OCI-LY3 (cell line): ENCODE results near the gene CCDC157.
A peak's percentile ranks its signal among the peaks of the same experiment; 100 is the strongest.

Source experiments
- H2AFZ ChIP-seq: fragments of 200-600, 300-600 bp; shearing (Covaris generic); 2 replicates; pipeline ENCODE4 v1.6.0; 2014; ENCODE audit warnings: antibody characterized with exemption, low read depth, low read length
- H3K27ac ChIP-seq: fragments of 200-600, 300-600 bp; sonication (generic); 2 replicates; pipeline ENCODE4 v1.5.1; 2014; ENCODE audit warnings: mild to moderate bottlenecking, low read length, moderate library complexity, mixed read lengths
- H3K27me3 ChIP-seq: fragments of 200-600, 300-600 bp; sonication (generic); 2 replicates; pipeline ENCODE4 v1.6.1; 2014; ENCODE audit warnings: low read depth, low read length, mixed read lengths
- H3K36me3 ChIP-seq: fragments of 200-600, 300-600 bp; sonication (generic); replicated peaks from 2 replicates; pipeline ENCODE3; 2014; ENCODE audit warnings: low read depth, low read length, mixed read lengths
- H3K4me1 ChIP-seq: fragments of 300-600, 200-600 bp; sonication (generic); 2 replicates; pipeline ENCODE4 v1.6.1; 2014; ENCODE audit warnings: low read length, mixed read lengths
- H3K4me2 ChIP-seq: fragments of 200-600, 300-600 bp; sonication (generic); 2 replicates; pipeline ENCODE4 v1.6.1; 2014; ENCODE audit warnings: low read length, mixed read lengths
- H3K4me3 ChIP-seq: fragments of 300-600, 200-600 bp; sonication (generic); 2 replicates; pipeline ENCODE4 v1.5.1; 2014; ENCODE audit warnings: antibody characterized with exemption, mild to moderate bottlenecking, low read length, moderate library complexity
- H3K79me2 ChIP-seq: fragments of 300-600, 200-600 bp; shearing (Covaris generic); 2 replicates; pipeline ENCODE4 v1.6.1; 2014; ENCODE audit warnings: mild to moderate bottlenecking, low read length, mixed read lengths
- H3K9ac ChIP-seq: fragments of 300-600, 200-600 bp; shearing (Covaris generic); 2 replicates; pipeline ENCODE4 v1.6.0; 2014; ENCODE audit warnings: mild to moderate bottlenecking, low read length, moderate library complexity
- H3K9me3 ChIP-seq: fragments of 200-600, 300-600 bp; shearing (Covaris generic); 2 replicates; pipeline ENCODE4 v1.6.1; 2014; ENCODE audit warnings: low read length, mixed read lengths; ENCODE audit not compliant: insufficient read depth
- H4K20me1 ChIP-seq: fragments of 200-600, 300-600 bp; sonication (generic); 2 replicates; pipeline ENCODE4 v1.6.1; 2016; ENCODE audit warnings: low read length, mixed read lengths; ENCODE audit not compliant: insufficient read depth
- EZH2phosphoT487 ChIP-seq: fragments of 200-600 bp; shearing (Covaris generic); IDR thresholded peaks from 2 replicates; pipeline ENCODE4 v1.6.1; 2018; ENCODE audit warnings: antibody characterized with exemption, mixed run types, low read depth
- TF ChIP-seq, protein P1 (sequence below): fragments of 200-600, 300-600 bp; sonication (generic); IDR thresholded peaks from 2 replicates; pipeline ENCODE4 v1.5.1; 2014; ENCODE audit warnings: antibody characterized with exemption, low read length, low read depth

The CCDC157 gene

DNA sequence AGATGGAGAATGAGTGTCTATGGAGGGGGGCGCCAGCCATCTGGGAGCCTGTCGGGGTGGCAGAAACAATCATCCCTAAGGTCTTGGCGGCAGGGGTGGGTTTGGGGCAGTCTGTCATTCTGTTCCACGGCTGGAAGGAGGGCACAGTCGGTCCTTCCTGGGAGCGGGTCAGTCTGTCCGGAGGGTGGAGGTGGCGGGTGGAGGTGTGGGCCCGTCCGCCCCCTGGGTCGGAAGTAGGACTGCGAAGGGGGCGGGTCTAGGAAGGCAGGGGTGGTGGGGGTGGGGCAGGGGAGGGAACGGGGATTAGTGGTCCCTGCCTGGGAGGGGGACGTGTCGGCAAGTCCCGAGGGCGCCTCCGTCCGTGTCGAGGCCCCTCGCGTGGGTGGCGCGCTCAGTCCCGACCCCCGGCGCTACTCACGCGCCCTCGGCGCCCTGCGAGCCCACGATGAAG lies 30.5 kb upstream of the CCDC157 start:
- Histone ChIP-seq H4K20me1 (peaks cover 3% of the 10 kb centered on the region; the same call in 1 of the 2 replicates), H2AFZ (peak overlapping the region; percentile 56; the same call in 1 of the 2 replicates), H3K27ac (no peak overlapping the region), H3K9me3 (no peaks in the 10 kb centered on the region), H3K79me2 (no peaks in the 10 kb centered on the region), H3K4me3 (peak overlapping the region; percentile 87), H3K9ac (peak overlapping the region; percentile 69), H3K4me2 (peak overlapping the region; percentile 98), H3K36me3 (no peaks in the 10 kb centered on the region), H3K27me3 (no peaks in the 10 kb centered on the region), H3K4me1 (peaks cover 12% of the 10 kb centered on the region)
- TF ChIP-seq EZH2phosphoT487: no peak
- TF ChIP-seq, protein P1, sequence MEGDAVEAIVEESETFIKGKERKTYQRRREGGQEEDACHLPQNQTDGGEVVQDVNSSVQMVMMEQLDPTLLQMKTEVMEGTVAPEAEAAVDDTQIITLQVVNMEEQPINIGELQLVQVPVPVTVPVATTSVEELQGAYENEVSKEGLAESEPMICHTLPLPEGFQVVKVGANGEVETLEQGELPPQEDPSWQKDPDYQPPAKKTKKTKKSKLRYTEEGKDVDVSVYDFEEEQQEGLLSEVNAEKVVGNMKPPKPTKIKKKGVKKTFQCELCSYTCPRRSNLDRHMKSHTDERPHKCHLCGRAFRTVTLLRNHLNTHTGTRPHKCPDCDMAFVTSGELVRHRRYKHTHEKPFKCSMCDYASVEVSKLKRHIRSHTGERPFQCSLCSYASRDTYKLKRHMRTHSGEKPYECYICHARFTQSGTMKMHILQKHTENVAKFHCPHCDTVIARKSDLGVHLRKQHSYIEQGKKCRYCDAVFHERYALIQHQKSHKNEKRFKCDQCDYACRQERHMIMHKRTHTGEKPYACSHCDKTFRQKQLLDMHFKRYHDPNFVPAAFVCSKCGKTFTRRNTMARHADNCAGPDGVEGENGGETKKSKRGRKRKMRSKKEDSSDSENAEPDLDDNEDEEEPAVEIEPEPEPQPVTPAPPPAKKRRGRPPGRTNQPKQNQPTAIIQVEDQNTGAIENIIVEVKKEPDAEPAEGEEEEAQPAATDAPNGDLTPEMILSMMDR: no peak

DNA sequence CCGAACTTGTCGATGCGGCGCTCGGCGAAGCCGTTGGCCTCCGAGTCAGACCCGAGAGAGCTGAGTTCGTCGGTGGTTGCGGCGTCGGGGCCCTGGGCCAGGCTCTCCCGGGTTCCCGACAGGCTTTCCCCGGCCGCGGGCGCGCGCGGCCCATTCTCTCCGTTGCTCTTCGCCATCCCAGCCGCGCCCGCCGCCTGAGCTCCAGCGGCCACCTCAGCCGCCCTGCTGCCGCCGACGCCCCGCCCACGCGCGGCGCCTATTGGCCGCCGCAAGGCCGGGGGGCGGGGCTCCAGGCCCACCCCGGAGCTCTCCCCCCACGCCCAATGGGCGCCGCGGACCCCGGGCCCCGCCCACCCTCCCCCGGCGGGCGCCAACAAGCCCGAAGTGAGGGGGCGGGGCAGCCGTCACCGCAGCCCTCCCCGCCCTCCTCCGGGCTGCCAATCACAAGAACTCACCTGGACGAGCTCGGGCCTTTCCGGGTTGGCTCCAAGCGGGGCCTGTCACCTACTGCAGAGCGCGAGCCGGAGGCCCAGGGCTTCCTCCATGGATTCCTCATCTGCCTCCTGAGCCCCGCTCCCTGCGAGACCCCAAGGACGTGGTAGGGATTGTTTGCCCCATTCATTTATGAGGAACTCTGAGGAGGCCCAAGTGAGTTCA lies 30.0 kb upstream of the CCDC157 start, which contains the start of gene TBC1D10A:
TBC1D10A (minus strand) TSS at position 236 of the 657 bp plus-strand sequence; CDS start at position 176, 60 bp downstream.
- Histone ChIP-seq H3K9ac (peak within 1 kb of the TSS; percentile 71), H3K4me2 (peak within 1 kb of the TSS; percentile 98), H3K27me3 (no peaks in the 10 kb centered on the region), H3K4me3 (peak within 1 kb of the TSS; percentile 88), H3K4me1 (peaks cover 12% of the 10 kb centered on the region), H2AFZ (peak within 1 kb of the TSS; percentile 56; the same call in 1 of the 2 replicates), H3K9me3 (no peaks in the 10 kb centered on the region), H4K20me1 (peaks cover 3% of the 10 kb centered on the region; the same call in 1 of the 2 replicates), H3K79me2 (no peaks in the 10 kb centered on the region), H3K27ac (peak within 1 kb of the TSS; percentile 34), H3K36me3 (no peaks in the 10 kb centered on the region)
- TF ChIP-seq, protein P1: no peak
- no peak for TF ChIP-seq EZH2phosphoT487

DNA sequence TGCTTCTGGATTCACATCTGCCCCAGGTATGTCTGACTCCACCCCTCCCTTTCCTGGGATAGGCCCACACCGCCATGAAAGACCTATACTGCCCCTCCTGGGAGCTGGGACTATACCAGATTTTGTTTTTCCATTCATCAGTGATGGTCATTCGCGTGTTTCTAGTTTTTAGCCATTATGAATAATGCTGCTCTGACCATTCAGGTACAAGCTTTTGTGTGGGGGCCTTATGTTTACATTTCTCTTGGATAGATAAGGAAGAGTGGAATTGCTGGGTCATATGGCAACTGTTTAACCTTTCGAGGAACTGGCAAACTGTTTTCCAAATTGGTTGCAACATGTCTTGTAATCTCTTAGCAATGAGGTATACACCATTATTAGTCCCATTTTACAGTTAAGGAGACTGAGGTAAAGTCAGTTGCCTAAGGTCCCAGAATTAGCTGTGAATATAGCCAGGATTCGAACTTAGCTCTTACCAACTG lies 28.9 kb upstream of the CCDC157 start:
- Histone ChIP-seq H2AFZ (no peak overlapping the region), H3K9ac (no peak overlapping the region), H3K79me2 (no peaks in the 10 kb centered on the region), H4K20me1 (peaks cover 3% of the 10 kb centered on the region; the same call in 1 of the 2 replicates), H3K4me1 (peaks cover 12% of the 10 kb centered on the region), H3K4me3 (no peak overlapping the region), H3K9me3 (no peaks in the 10 kb centered on the region), H3K27me3 (no peaks in the 10 kb centered on the region), H3K4me2 (peak overlapping the region; percentile 89), H3K27ac (no peak overlapping the region), H3K36me3 (peaks cover 7% of the 10 kb centered on the region)
- TF ChIP-seq, protein P1: no peak
- no peak for TF ChIP-seq EZH2phosphoT487

DNA sequence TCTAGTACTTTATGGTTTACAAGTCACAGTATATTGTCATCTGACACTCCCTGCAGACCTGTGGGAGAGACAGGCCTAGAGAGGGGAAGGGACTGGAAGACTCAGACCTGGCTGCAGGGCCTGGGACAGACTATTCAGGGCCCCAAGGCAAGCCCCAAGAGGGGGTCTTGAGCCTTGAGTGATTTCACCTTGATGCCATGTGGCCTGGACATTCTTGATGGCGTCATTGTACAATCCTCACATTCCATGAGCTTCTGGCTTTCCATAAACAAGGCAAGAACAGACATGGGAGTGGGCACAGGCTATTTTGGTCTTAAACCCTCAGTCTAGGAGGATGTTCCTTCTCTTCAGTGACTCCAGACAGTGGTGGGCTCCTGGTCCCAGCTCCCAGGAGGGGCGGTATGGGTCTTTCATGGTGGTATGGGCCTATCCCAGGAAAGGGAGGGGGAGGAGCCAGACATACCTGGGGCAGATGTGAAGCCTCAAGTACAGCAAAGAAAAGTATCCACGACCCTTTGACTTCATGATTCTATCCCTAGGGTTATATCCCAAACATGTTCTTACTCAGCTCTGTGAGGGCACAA lies 28.2 kb upstream of the CCDC157 start:
- no peak for TF ChIP-seq EZH2phosphoT487
- TF ChIP-seq, protein P1: no peak
- Histone ChIP-seq H3K27me3 (no peaks in the 10 kb centered on the region), H3K27ac (no peak overlapping the region), H2AFZ (no peak overlapping the region), H3K36me3 (peaks cover 13% of the 10 kb centered on the region), H3K79me2 (no peaks in the 10 kb centered on the region), H3K4me1 (peaks cover 12% of the 10 kb centered on the region), H4K20me1 (peaks cover 3% of the 10 kb centered on the region; the same call in 1 of the 2 replicates), H3K4me2 (no peak overlapping the region), H3K4me3 (no peak overlapping the region), H3K9me3 (no peaks in the 10 kb centered on the region), H3K9ac (no peak overlapping the region)
